ENCODE results near the gene ARPC5L. TPM values are rescaled to one million over a fixed set of nuclear protein-coding genes. Genes with fewer than 3 reads are reported as not detected.

The ARPC5L gene
- total RNA-seq, 1 donor from 2014 or later, result 57.0 TPM

DNA sequence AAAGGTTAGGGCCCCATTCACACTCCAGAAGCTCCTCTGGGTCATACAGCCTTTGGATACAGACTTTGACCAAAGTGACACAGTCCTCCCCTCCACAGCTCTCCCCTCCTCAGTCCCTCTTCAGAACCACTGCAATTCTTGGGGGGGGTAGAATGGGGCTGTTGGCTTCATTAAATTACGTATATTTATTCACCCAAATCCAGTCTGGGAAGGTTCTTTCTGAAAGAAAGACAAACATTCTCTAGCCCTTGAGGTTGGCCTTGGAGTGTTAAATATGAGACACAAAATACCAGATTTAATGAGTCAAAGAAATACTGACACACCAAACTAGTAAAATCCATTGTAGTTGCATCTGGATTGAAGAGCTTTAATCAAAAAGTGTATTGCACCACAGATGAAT, 16.1 kb downstream of the ARPC5L start:
- no peak overlapping the region for H3K27ac Mint-ChIP-seq (ENCODE audit: unreplicated experiment)
- Histone ChIP-seq H3K79me2 (ENCODE audit: insufficient read depth, low read length) (peaks cover 36% of the 10 kb centered on the region), H2AFZ (ENCODE audit: low read depth, low read length) (no peak overlapping the region), H3K9ac (ENCODE audit: low read length) (no peak overlapping the region), H3K4me2 (ENCODE audit: low read length) (no peak overlapping the region), H3K4me3 (ENCODE audit: insufficient read depth, low read depth, low read length) (no peak overlapping the region), H4K20me1 (ENCODE audit: insufficient read depth, low read length) (peaks cover 68% of the 10 kb centered on the region), H3K4me1 (ENCODE audit: insufficient read depth, low read length) (no peaks in the 10 kb centered on the region), H3K36me3 (ENCODE audit: insufficient read depth, low read length) (peaks cover 38% of the 10 kb centered on the region), H3K27ac (ENCODE audit: low read depth, low read length) (no peak overlapping the region), H3K9me3 (ENCODE audit: insufficient read depth, low read depth, low read length) (no peaks in the 10 kb centered on the region), H3K27me3 (ENCODE audit: insufficient read depth, low read length) (no peaks in the 10 kb centered on the region)
- no peaks in the 10 kb centered on the region for H3K9me3 Mint-ChIP-seq (ENCODE audit: unreplicated experiment)
- peaks cover 19% of the 10 kb centered on the region for H3K36me3 Mint-ChIP-seq (ENCODE audit: low read depth, unreplicated experiment)
- H3K4me3 Mint-ChIP-seq (ENCODE audit: unreplicated experiment), result no peak overlapping the region
- TF ChIP-seq, protein P1, sequence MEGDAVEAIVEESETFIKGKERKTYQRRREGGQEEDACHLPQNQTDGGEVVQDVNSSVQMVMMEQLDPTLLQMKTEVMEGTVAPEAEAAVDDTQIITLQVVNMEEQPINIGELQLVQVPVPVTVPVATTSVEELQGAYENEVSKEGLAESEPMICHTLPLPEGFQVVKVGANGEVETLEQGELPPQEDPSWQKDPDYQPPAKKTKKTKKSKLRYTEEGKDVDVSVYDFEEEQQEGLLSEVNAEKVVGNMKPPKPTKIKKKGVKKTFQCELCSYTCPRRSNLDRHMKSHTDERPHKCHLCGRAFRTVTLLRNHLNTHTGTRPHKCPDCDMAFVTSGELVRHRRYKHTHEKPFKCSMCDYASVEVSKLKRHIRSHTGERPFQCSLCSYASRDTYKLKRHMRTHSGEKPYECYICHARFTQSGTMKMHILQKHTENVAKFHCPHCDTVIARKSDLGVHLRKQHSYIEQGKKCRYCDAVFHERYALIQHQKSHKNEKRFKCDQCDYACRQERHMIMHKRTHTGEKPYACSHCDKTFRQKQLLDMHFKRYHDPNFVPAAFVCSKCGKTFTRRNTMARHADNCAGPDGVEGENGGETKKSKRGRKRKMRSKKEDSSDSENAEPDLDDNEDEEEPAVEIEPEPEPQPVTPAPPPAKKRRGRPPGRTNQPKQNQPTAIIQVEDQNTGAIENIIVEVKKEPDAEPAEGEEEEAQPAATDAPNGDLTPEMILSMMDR (IDR thresholded peaks at IDR 0.05; ENCODE audit: insufficient read depth, low read depth, low read length), result no peak
- no peak for TF ChIP-seq EZH2 (IDR thresholded peaks at IDR 0.05; ENCODE audit: insufficient read depth, low read length)
- FAIRE-seq (no peak), DNase-seq (ENCODE audit: low read depth) (no peak)
- peaks cover 6% of the 10 kb centered on the region for H3K4me1 Mint-ChIP-seq (ENCODE audit: low read depth, unreplicated experiment)
- H3K27me3 Mint-ChIP-seq (ENCODE audit: low read depth, unreplicated experiment), result no peaks in the 10 kb centered on the region

DNA sequence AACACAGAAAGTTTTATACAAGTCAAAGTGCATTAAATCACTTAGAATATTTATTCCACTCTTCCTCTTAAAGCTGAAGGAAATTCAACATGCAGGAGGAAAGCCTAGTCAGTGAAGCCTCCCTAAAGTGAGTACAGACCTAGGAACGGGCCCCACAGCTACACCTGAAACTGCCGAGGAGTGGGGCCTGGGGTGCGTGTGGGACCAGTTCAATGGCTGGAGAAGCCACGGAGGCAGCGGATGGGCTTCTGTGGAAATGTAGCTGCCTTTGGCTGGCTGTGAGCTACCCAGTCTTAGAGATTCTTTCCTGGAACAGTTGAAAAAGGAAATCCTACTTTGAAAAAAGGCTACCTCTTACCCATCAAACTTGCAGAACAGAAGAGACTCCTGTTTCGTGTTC, 16.6 kb downstream of the ARPC5L start:
- Histone ChIP-seq H3K9me3 (ENCODE audit: insufficient read depth, low read depth, low read length) (no peaks in the 10 kb centered on the region), H3K27me3 (ENCODE audit: insufficient read depth, low read length) (no peaks in the 10 kb centered on the region), H3K36me3 (ENCODE audit: insufficient read depth, low read length) (peaks cover 38% of the 10 kb centered on the region), H3K9ac (ENCODE audit: low read length) (no peak overlapping the region), H3K27ac (ENCODE audit: low read depth, low read length) (no peak overlapping the region), H3K79me2 (ENCODE audit: insufficient read depth, low read length) (peaks cover 31% of the 10 kb centered on the region), H4K20me1 (ENCODE audit: insufficient read depth, low read length) (peaks cover 63% of the 10 kb centered on the region), H3K4me1 (ENCODE audit: insufficient read depth, low read length) (no peaks in the 10 kb centered on the region), H3K4me2 (ENCODE audit: low read length) (no peak overlapping the region), H3K4me3 (ENCODE audit: insufficient read depth, low read depth, low read length) (no peak overlapping the region), H2AFZ (ENCODE audit: low read depth, low read length) (no peak overlapping the region)
- H3K4me1 Mint-ChIP-seq (ENCODE audit: low read depth, unreplicated experiment), result peaks cover 1% of the 10 kb centered on the region
- no peaks in the 10 kb centered on the region for H3K27me3 Mint-ChIP-seq (ENCODE audit: low read depth, unreplicated experiment)
- H3K9me3 Mint-ChIP-seq (ENCODE audit: unreplicated experiment), result no peaks in the 10 kb centered on the region
- FAIRE-seq (no peak), DNase-seq (ENCODE audit: low read depth) (no peak)
- no peak overlapping the region for H3K27ac Mint-ChIP-seq (ENCODE audit: unreplicated experiment)
- peaks cover 16% of the 10 kb centered on the region for H3K36me3 Mint-ChIP-seq (ENCODE audit: low read depth, unreplicated experiment)
- TF ChIP-seq, protein P1 (IDR thresholded peaks at IDR 0.05; ENCODE audit: insufficient read depth, low read depth, low read length), result no peak
- TF ChIP-seq EZH2 (IDR thresholded peaks at IDR 0.05; ENCODE audit: insufficient read depth, low read length), result no peak
- H3K4me3 Mint-ChIP-seq (ENCODE audit: unreplicated experiment), result no peak overlapping the region

DNA sequence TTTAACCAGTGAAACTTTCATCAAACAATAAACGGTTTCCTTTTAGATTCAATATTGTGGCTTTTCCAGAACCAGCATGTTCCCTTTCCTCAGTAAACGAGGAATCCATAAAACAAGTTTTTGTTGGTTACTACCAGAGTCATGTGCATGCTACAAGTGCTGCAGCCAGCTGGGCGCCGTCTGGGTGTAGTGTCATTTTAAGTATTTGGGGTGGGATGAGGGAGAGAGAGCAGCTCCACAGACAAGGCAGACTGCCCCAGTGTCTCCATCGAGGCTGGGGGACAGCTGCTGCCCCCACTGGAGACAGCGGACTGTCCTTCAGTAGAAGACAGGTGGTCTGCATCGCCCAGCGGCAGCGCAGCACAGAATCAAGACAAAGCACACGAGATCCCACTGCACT, 17.3 kb downstream of the ARPC5L start:
- Histone ChIP-seq H3K27ac (ENCODE audit: low read depth, low read length) (no peak overlapping the region), H3K27me3 (ENCODE audit: insufficient read depth, low read length) (no peaks in the 10 kb centered on the region), H3K9me3 (ENCODE audit: insufficient read depth, low read depth, low read length) (no peaks in the 10 kb centered on the region), H3K4me3 (ENCODE audit: insufficient read depth, low read depth, low read length) (no peak overlapping the region), H2AFZ (ENCODE audit: low read depth, low read length) (no peak overlapping the region), H3K4me2 (ENCODE audit: low read length) (no peak overlapping the region), H3K9ac (ENCODE audit: low read length) (no peak overlapping the region), H3K36me3 (ENCODE audit: insufficient read depth, low read length) (peaks cover 38% of the 10 kb centered on the region), H3K4me1 (ENCODE audit: insufficient read depth, low read length) (no peaks in the 10 kb centered on the region), H4K20me1 (ENCODE audit: insufficient read depth, low read length) (peaks cover 56% of the 10 kb centered on the region), H3K79me2 (ENCODE audit: insufficient read depth, low read length) (peaks cover 24% of the 10 kb centered on the region)
- peaks cover 15% of the 10 kb centered on the region for H3K36me3 Mint-ChIP-seq (ENCODE audit: low read depth, unreplicated experiment)
- H3K9me3 Mint-ChIP-seq (ENCODE audit: unreplicated experiment), result no peaks in the 10 kb centered on the region
- no peaks in the 10 kb centered on the region for H3K4me1 Mint-ChIP-seq (ENCODE audit: low read depth, unreplicated experiment)
- H3K27me3 Mint-ChIP-seq (ENCODE audit: low read depth, unreplicated experiment), result no peaks in the 10 kb centered on the region
- FAIRE-seq, result no peak
- H3K27ac Mint-ChIP-seq (ENCODE audit: unreplicated experiment), result no peak overlapping the region
- no peak overlapping the region for H3K4me3 Mint-ChIP-seq (ENCODE audit: unreplicated experiment)
- TF ChIP-seq, protein P1 (IDR thresholded peaks at IDR 0.05; ENCODE audit: insufficient read depth, low read depth, low read length), result no peak
- no peak for TF ChIP-seq EZH2 (IDR thresholded peaks at IDR 0.05; ENCODE audit: insufficient read depth, low read length)
- no peak for DNase-seq (ENCODE audit: low read depth)
